K562 (cell line): ENCODE measurements around the gene CXCL9. TPM values are rescaled to one million over a fixed set of nuclear protein-coding genes. Genes with fewer than 3 reads are reported as not detected.
"Not testable (repeated sequence)": the region's sequence is repeated elsewhere in the genome, so short reads cannot be mapped to it uniquely, and the experiment has no call there.

ENCODE experiments used
- ATAC-seq: fragments of 200-7000 bp; cut with Tn5 transposase; 3 replicates; pipeline ENCODE4 v1.9.1; 2020; ENCODE audit warnings: moderate library complexity
- BruUV-seq: library from RNA; stranded (reverse); fragments of 400-500 nt; replicated peaks from 2 replicates; lab custom pipeline; 2021; lab: Mats Ljungman, UMichigan
- CTCF ChIA-PET: fragments of 300-600 bp; formaldehyde crosslinking; extraction: SDS; loops from one replicate; lab custom pipeline; 2021; ENCODE audit warnings: low intra/inter-chr PET ratio; lab: Yijun Ruan, JAX
- POLR2A ChIA-PET: fragments of 300-600, 350-650 bp; sonication (Branson Sonifier 250); formaldehyde crosslinking; extraction: SDS; loops from one replicate; lab custom pipeline; 2021; ENCODE audit warnings: antibody characterized with exemption, inconsistent platforms; lab: Yijun Ruan, JAX
- DNase-seq, 4 experiments: peaks; one replicate each; pipeline versions ENCODE4 v3.0.0 to v3.0.0-alpha.2; 2011 to 2018; ENCODE audit warnings: low spot score in 3 of 4, mixed read lengths in 3 of 4; ENCODE audit errors: extremely low read depth in 1 of 4
- FAIRE-seq: peaks from 2 replicates; lab custom pipeline; 2011; peaks lifted over from hg19 to GRCh38; lab: Jason Lieb, UNC
- H2AFZ ChIP-seq: 2 replicates; pipeline ENCODE4 v1.6.0; 2011; ENCODE audit warnings: low read depth, low read length, control low read depth, inconsistent platforms
- H3K27ac ChIP-seq: fragments of 200-600 bp; 3 replicates; pipeline ENCODE4 v1.8.0; 2011; ENCODE audit warnings: low read depth, mild to moderate bottlenecking, control low read depth, inconsistent platforms, low read length, moderate library complexity, mixed read lengths; ENCODE audit errors: extremely low read depth
- H3K27me3 ChIP-seq, 2 experiments: fragments of 300-600 bp in 1 of 2; 2 replicates in 1 of 2; 3 replicates in 1 of 2; pipeline versions ENCODE4 v1.6.0 to v1.8.0; 2011; ENCODE audit warnings: inconsistent platforms in 2 of 2, low read length in 2 of 2, mild to moderate bottlenecking in 1 of 2, mixed read lengths in 1 of 2, moderate library complexity in 1 of 2; ENCODE audit not compliant: control insufficient read depth in 2 of 2, insufficient read depth in 2 of 2
- H3K36me3 ChIP-seq: fragments of 300-600 bp; 3 replicates; pipeline ENCODE4 v1.8.0; 2011; ENCODE audit warnings: mild to moderate bottlenecking, low read length, inconsistent platforms; ENCODE audit not compliant: control insufficient read depth, insufficient read depth
- H3K4me1 ChIP-seq, 2 experiments: fragments of 200-600 bp in 1 of 2; replicated peaks in 1 of 2; 2 replicates in 1 of 2; 3 replicates in 1 of 2; pipeline versions ENCODE4 v1.5.1 to v1.8.0; 2011; ENCODE audit warnings: inconsistent platforms in 2 of 2, low read length in 2 of 2, mild to moderate bottlenecking in 1 of 2, mixed read lengths in 1 of 2, moderate library complexity in 1 of 2; ENCODE audit not compliant: control insufficient read depth in 2 of 2, insufficient read depth in 2 of 2
- H3K4me2 ChIP-seq: 2 replicates; pipeline ENCODE4 v1.6.1; 2011; ENCODE audit warnings: low read length, control low read depth, inconsistent platforms, mixed read lengths; ENCODE audit not compliant: insufficient read depth
- H3K4me3 ChIP-seq: fragments of 200-600 bp; sonication (generic), shearing (Covaris generic); 2 replicates; pipeline ENCODE4 v1.5.1; 2016; ENCODE audit warnings: control low read depth, inconsistent platforms
- H3K79me2 ChIP-seq: fragments of 200-600 bp; 3 replicates; pipeline ENCODE4 v1.8.0; 2011; ENCODE audit warnings: low read length, inconsistent platforms; ENCODE audit not compliant: control insufficient read depth, insufficient read depth
- H3K9ac ChIP-seq, 2 experiments: 2 replicates each; pipeline versions ENCODE4 v1.6.0 to v1.6.1; 2011; ENCODE audit warnings: low read depth in 2 of 2, low read length in 2 of 2, control low read depth in 1 of 2, inconsistent platforms in 1 of 2, mild to moderate bottlenecking in 1 of 2, mixed read lengths in 1 of 2; ENCODE audit not compliant: insufficient read depth in 1 of 2
- H3K9me1 ChIP-seq: one replicate; pipeline ENCODE4 v1.6.0; 2011; ENCODE audit warnings: inconsistent platforms, mild to moderate bottlenecking, low read length, moderate library complexity; ENCODE audit not compliant: control insufficient read depth, insufficient read depth
- H3K9me3 ChIP-seq: replicated peaks from 2 replicates; pipeline ENCODE4 v1.5.1; 2011; ENCODE audit warnings: low read depth, low read length, inconsistent platforms; ENCODE audit not compliant: control insufficient read depth, insufficient read depth
- H4K20me1 ChIP-seq: replicated peaks from 2 replicates; pipeline ENCODE4 v1.6.1; 2011; ENCODE audit warnings: low read length, inconsistent platforms, mixed read lengths; ENCODE audit not compliant: control insufficient read depth, insufficient read depth
- RBFOX2 ChIP-seq: fragments of 200-400 bp; formaldehyde crosslinking; IDR thresholded peaks from 2 replicates; pipeline ENCODE4 v1.6.1; 2017; ENCODE audit warnings: low read depth, mild to moderate bottlenecking, low read length, moderate library complexity
- WGBS: fragments of 100-300 bp; shearing (Covaris generic); methylation state at CpG from one replicate; pipeline ENCODE4 v1.1.6; 2016; ENCODE audit warnings: low coverage, mixed read lengths; ENCODE audit not compliant: insufficient coverage; ENCODE audit errors: missing lambda C conversion rate; 5-methylcytosine and 5-hydroxymethylcytosine counted together
- in situ Hi-C: fragments of 300-500 bp; cut with MboI; formaldehyde crosslinking; loops from 4 replicates; pipeline ENCODE4 v1.15.0; 2018; ENCODE audit warnings: inconsistent platforms, mixed read lengths
- intact Hi-C: fragments of 100-400 bp; cut with micrococcal nuclease; formaldehyde crosslinking; loops from 2 replicates; pipeline ENCODE4 v1.14.2; 2022
- polyA plus RNA-seq, 8 experiments: library from polyadenylated mRNA; depleted of rRNA in 4 of 8; stranded (reverse) in 5 of 8; unstranded in 3 of 8; fragments of >200 nt; fragmentation: Nextera tagmentation in 2 of 8; fragmentation: Illumina TruSeq in 1 of 8; extraction: Ambion mirVana in 2 of 8; extraction: Trizol in 1 of 8; gene quantifications; 2 replicates each; pipeline versions ENCODE4 v1.2.1 to v1.2.3, GENCODE V29; 2011 to 2014; ENCODE audit warnings: inconsistent platforms in 1 of 8, missing spikeins in 1 of 8
- total RNA-seq, 7 experiments: library from RNA; depleted of rRNA in 6 of 7; stranded (reverse); fragments of >200 nt in 6 of 7; fragmentation: Illumina TruSeq in 2 of 7; extraction: Trizol in 2 of 7; gene quantifications; 2 replicates each; pipeline versions ENCODE4 v1.2.1 to v1.2.3, GENCODE V29; 2011 to 2021; ENCODE audit warnings: low replicate concordance in 1 of 7

Gene CXCL9
- total and polyA plus RNA-seq, 9 of the 15 experiments (the other 6 are each of a cell fraction or from before 2014, with no cell fraction given): not detected

GRCh38 chr4:76043306-76043705 lies 36.0 kb upstream of the CXCL9 start:
- H3K4me2 ChIP-seq, H3K4me1 ChIP-seq, DNase-seq, H3K9ac ChIP-seq, FAIRE-seq, H3K27ac ChIP-seq, H3K79me2 ChIP-seq, intact Hi-C loops, H2AFZ ChIP-seq, CTCF ChIA-PET, in situ Hi-C loops, H3K36me3 ChIP-seq, H3K9me1 ChIP-seq, ATAC-seq, BruUV-seq, H3K9me3 ChIP-seq, H4K20me1 ChIP-seq, H3K27me3 ChIP-seq, H3K4me3 ChIP-seq: not testable (repeated sequence)
- WGBS: 56% methylated on average over 11 of the region's 18 CpGs
- POLR2A ChIA-PET: interaction anchor here (1.0 kb wide), 1 partner anchor 11 kb away, joined by 3 read pairs; no protein-coding TSS in a partner anchor
- peak; percentile 39 for TF ChIP-seq RBFOX2

GRCh38 chr4:76042241-76042998 lies 35.1 kb upstream of the CXCL9 start:
- CTCF ChIA-PET, BruUV-seq, H3K4me2 ChIP-seq, DNase-seq, H3K9ac ChIP-seq, FAIRE-seq, H3K79me2 ChIP-seq, H2AFZ ChIP-seq, H4K20me1 ChIP-seq, H3K36me3 ChIP-seq, H3K27me3 ChIP-seq, POLR2A ChIA-PET, intact Hi-C loops, H3K9me3 ChIP-seq, H3K9me1 ChIP-seq, H3K4me1 ChIP-seq, in situ Hi-C loops, H3K4me3 ChIP-seq, H3K27ac ChIP-seq: not testable (repeated sequence)
- ATAC-seq: peak; percentile 25; the same call in 1 of the 3 replicates
- 45% methylated on average over 12 of the region's 18 CpGs for WGBS
